Trophoblast cell (in vitro differentiated cells and primary cell): Measurements from ENCODE around the gene PTK6.

ENCODE experiments used
- DNase-seq, 2 donors: peaks; one replicate each; pipeline ENCODE4 v3.0.0-alpha.2; 2016
- H2AFZ ChIP-seq: 2 replicates; pipeline ENCODE4 v1.6.1; 2013; ENCODE audit warnings: low read length, moderate library complexity, mild to moderate bottlenecking; ENCODE audit not compliant: insufficient read depth, poor library complexity
- H2AK5ac ChIP-seq: 2 replicates; pipeline ENCODE4 v1.6.1; 2013; ENCODE audit warnings: mild to moderate bottlenecking, low read length
- H2BK120ac ChIP-seq: 2 replicates; pipeline ENCODE4 v1.6.1; 2013; ENCODE audit warnings: low read length, mild to moderate bottlenecking, moderate library complexity; ENCODE audit not compliant: insufficient read depth, poor library complexity
- H2BK12ac ChIP-seq: 2 replicates; pipeline ENCODE4 v1.6.1; 2013; ENCODE audit warnings: mild to moderate bottlenecking, low read length, moderate library complexity
- H2BK5ac ChIP-seq: 2 replicates; pipeline ENCODE4 v1.6.1; 2013; ENCODE audit warnings: low read length, low read depth, moderate library complexity, mild to moderate bottlenecking; ENCODE audit not compliant: poor library complexity
- H3K14ac ChIP-seq: 2 replicates; pipeline ENCODE4 v1.6.1; 2013; ENCODE audit warnings: mild to moderate bottlenecking, low read length
- H3K18ac ChIP-seq: 2 replicates; pipeline ENCODE4 v1.6.1; 2013; ENCODE audit warnings: mild to moderate bottlenecking, low read length
- H3K23ac ChIP-seq: 2 replicates; pipeline ENCODE4 v1.6.1; 2013; ENCODE audit warnings: low read length
- H3K27ac ChIP-seq: 2 replicates; pipeline ENCODE4 v1.5.1; 2013; ENCODE audit warnings: low read depth, mild to moderate bottlenecking, inconsistent platforms, low read length, moderate library complexity
- H3K27me3 ChIP-seq: 2 replicates; pipeline ENCODE4 v1.6.1; 2013; ENCODE audit warnings: inconsistent platforms, mild to moderate bottlenecking, low read length, moderate library complexity; ENCODE audit not compliant: insufficient read depth
- H3K36me3 ChIP-seq, 2 experiments: 1 replicate in 1 of 2; 2 replicates in 1 of 2; pipeline ENCODE4 v1.6.1; 2013; ENCODE audit warnings: low read length in 2 of 2, mild to moderate bottlenecking in 2 of 2, moderate library complexity in 1 of 2; ENCODE audit not compliant: insufficient read depth in 2 of 2, control insufficient read depth in 1 of 2
- H3K4ac ChIP-seq: 2 replicates; pipeline ENCODE4 v1.6.1; 2013; ENCODE audit warnings: low read depth, mild to moderate bottlenecking, low read length, moderate library complexity
- H3K4me1 ChIP-seq, 2 experiments: 1 replicate in 1 of 2; 2 replicates in 1 of 2; pipeline ENCODE4 v1.6.1; 2013; ENCODE audit warnings: low read length in 2 of 2, mild to moderate bottlenecking in 2 of 2, moderate library complexity in 1 of 2; ENCODE audit not compliant: insufficient read depth in 2 of 2, control insufficient read depth in 1 of 2
- H3K4me2 ChIP-seq: 2 replicates; pipeline ENCODE4 v1.6.1; 2013; ENCODE audit warnings: inconsistent platforms, mild to moderate bottlenecking, low read length, moderate library complexity
- H3K4me3 ChIP-seq: 2 replicates; pipeline ENCODE4 v1.5.1; 2013; ENCODE audit warnings: mild to moderate bottlenecking, low read depth, low read length, inconsistent platforms
- H3K79me1 ChIP-seq: one replicate; pipeline ENCODE4 v1.6.1; 2013; ENCODE audit warnings: low read length
- H3K79me2 ChIP-seq: 2 replicates; pipeline ENCODE4 v1.6.1; 2013; ENCODE audit warnings: low read length, mild to moderate bottlenecking; ENCODE audit not compliant: control insufficient read depth, insufficient read depth, poor library complexity
- H3K9ac ChIP-seq: 2 replicates; pipeline ENCODE4 v1.6.1; 2013; ENCODE audit warnings: mild to moderate bottlenecking, low read length
- H3K9me3 ChIP-seq: 2 replicates; pipeline ENCODE4 v1.6.1; 2013; ENCODE audit warnings: low read depth, mild to moderate bottlenecking, control low read depth, inconsistent platforms, low read length; ENCODE audit not compliant: insufficient read depth
- H4K12ac ChIP-seq: 2 replicates; pipeline ENCODE4 v1.6.1; 2013; ENCODE audit warnings: low read depth, mild to moderate bottlenecking, low read length, moderate library complexity
- H4K8ac ChIP-seq: 2 replicates; pipeline ENCODE4 v1.6.1; 2013; ENCODE audit warnings: low read depth, mild to moderate bottlenecking, low read length, moderate library complexity
- H4K91ac ChIP-seq: one replicate; pipeline ENCODE4 v1.6.1; 2013; ENCODE audit warnings: low read depth, mild to moderate bottlenecking, low read length, moderate library complexity
- WGBS: extraction: QIAGEN DNeasy Blood & Tissue Kit; methylation state at CpG from one replicate; pipeline ENCODE4 v1.1.7; 2013; ENCODE audit warnings: missing lambda C conversion rate; ENCODE audit not compliant: insufficient read length, insufficient coverage; ENCODE audit errors: extremely low coverage; 5-methylcytosine and 5-hydroxymethylcytosine counted together

PTK6 gene

DNA sequence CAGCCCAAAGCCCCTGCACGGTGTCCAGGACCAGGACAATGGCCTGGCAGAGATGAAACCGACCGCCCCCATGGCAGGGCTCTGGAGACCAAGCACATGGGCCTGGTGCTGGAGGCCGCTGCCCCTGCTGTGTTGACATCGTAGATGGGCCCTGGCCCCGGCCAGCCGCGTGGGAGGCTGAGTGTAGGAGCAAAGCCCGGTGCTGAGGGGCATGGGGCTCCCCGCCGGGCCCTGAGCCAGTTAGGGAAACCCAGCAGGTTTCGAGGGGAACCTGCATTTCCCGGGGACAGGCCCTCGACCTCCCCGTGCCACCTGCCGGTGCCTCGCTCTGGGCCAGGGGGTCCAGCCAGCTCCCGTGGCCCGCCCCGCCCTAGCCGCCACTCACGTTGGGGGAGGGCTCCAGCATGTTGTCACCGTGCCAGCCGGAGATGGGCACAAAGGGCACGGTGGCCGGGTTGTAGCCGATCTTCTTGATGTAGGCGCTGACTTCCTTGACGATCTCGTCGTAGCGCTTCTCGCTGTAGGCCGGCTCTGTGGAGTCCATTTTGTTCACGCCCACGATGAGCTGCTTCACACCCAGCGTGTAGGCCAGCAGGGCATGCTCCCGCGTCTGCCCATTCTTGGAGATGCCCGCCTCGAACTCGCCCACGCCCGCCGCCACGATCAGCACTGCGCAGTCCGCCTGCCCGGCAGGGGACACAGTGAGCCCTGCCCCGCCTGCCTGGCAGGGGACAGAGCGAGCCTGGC is 42.6 kb downstream of the PTK6 start:
- no peak for DNase-seq
- Histone ChIP-seq H2BK120ac (no peak overlapping the region), H3K4me2 (no peak overlapping the region), H2AK5ac (no peak overlapping the region), H3K4ac (no peak overlapping the region), H3K27ac (no peak overlapping the region), H4K91ac (no peak overlapping the region), H3K4me1 (peaks cover 8 to 9% of the 10 kb centered on the region in 2 experiments), H3K79me1 (no peaks in the 10 kb centered on the region), H3K4me3 (no peak overlapping the region), H2BK12ac (no peak overlapping the region), H4K8ac (no peak overlapping the region), H2BK5ac (no peak overlapping the region), H3K23ac (no peak overlapping the region), H2AFZ (no peak overlapping the region), H3K36me3 (peaks cover 0 to 20% of the 10 kb centered on the region in 2 experiments), H3K9ac (no peak overlapping the region), H3K14ac (no peak overlapping the region), H3K27me3 (no peaks in the 10 kb centered on the region), H4K12ac (no peak overlapping the region), H3K9me3 (peaks cover 7% of the 10 kb centered on the region), H3K79me2 (no peaks in the 10 kb centered on the region), H3K18ac (no peak overlapping the region)
- WGBS = no CpG with 5 or more reads among the region's 51 CpGs

GRCh38 chr20:63494084-63494419 is 43.1 kb downstream of the PTK6 start:
- H4K12ac ChIP-seq = no peak overlapping the region
- no peak overlapping the region for H3K4ac ChIP-seq
- no peak overlapping the region for H2AK5ac ChIP-seq
- H3K27me3 ChIP-seq = peaks cover under 1% of the 10 kb centered on the region
- no peak overlapping the region for H3K18ac ChIP-seq
- no peak overlapping the region for H3K27ac ChIP-seq
- no peak overlapping the region for H2AFZ ChIP-seq
- no peaks in the 10 kb centered on the region for H3K79me1 ChIP-seq
- DNase-seq = no peak
- no peak overlapping the region for H2BK12ac ChIP-seq
- no peak overlapping the region for H2BK5ac ChIP-seq
- H3K79me2 ChIP-seq = no peaks in the 10 kb centered on the region
- H3K9ac ChIP-seq = no peak overlapping the region
- H3K23ac ChIP-seq = no peak overlapping the region
- peaks cover 5 to 8% of the 10 kb centered on the region in 2 experiments for H3K4me1 ChIP-seq
- no CpG with 5 or more reads among the region's 7 CpGs for WGBS
- no peak overlapping the region for H4K8ac ChIP-seq
- H4K91ac ChIP-seq = no peak overlapping the region
- H3K9me3 ChIP-seq = peaks cover 7% of the 10 kb centered on the region
- H3K4me3 ChIP-seq = no peak overlapping the region
- no peak overlapping the region for H3K4me2 ChIP-seq
- H3K36me3 ChIP-seq = peaks cover 0 to 20% of the 10 kb centered on the region in 2 experiments
- H2BK120ac ChIP-seq = no peak overlapping the region
- H3K14ac ChIP-seq = no peak overlapping the region

- H3K4ac ChIP-seq = no peak overlapping the region
- H3K4me1 ChIP-seq = peaks cover 5 to 8% of the 10 kb centered on the region in 2 experiments
- no peak overlapping the region for H3K14ac ChIP-seq
- H2BK120ac ChIP-seq = no peak overlapping the region
- no peak overlapping the region for H3K4me3 ChIP-seq
- H2AK5ac ChIP-seq = no peak overlapping the region
- no peak overlapping the region for H4K91ac ChIP-seq
- H2BK5ac ChIP-seq = no peak overlapping the region
- H4K8ac ChIP-seq = no peak overlapping the region
- H3K4me2 ChIP-seq = no peak overlapping the region
- H3K9me3 ChIP-seq = peaks cover 7% of the 10 kb centered on the region
- peaks cover 0 to 20% of the 10 kb centered on the region in 2 experiments for H3K36me3 ChIP-seq
- H3K23ac ChIP-seq = no peak overlapping the region
- H3K18ac ChIP-seq = no peak overlapping the region
- no peak overlapping the region for H3K27ac ChIP-seq
- no CpG with 5 or more reads among the region's 13 CpGs for WGBS
- H3K79me1 ChIP-seq = no peaks in the 10 kb centered on the region
- no peaks in the 10 kb centered on the region for H3K79me2 ChIP-seq
- H2BK12ac ChIP-seq = no peak overlapping the region
- no peak for DNase-seq
- H4K12ac ChIP-seq = no peak overlapping the region
- no peak overlapping the region for H2AFZ ChIP-seq
- H3K27me3 ChIP-seq = peaks cover 5% of the 10 kb centered on the region
- no peak overlapping the region for H3K9ac ChIP-seq
Observed at GRCh38 chr20:63493563-63494020, 43.6 kb downstream of the PTK6 start.

- H3K27me3 ChIP-seq = peaks cover 7% of the 10 kb centered on the region
- H3K4ac ChIP-seq = no peak overlapping the region
- no peak overlapping the region for H4K8ac ChIP-seq
- H3K36me3 ChIP-seq = peaks cover 0 to 20% of the 10 kb centered on the region in 2 experiments
- no peak overlapping the region for H3K14ac ChIP-seq
- no peak overlapping the region for H2BK120ac ChIP-seq
- H2BK12ac ChIP-seq = no peak overlapping the region
- H3K4me1 ChIP-seq = peaks cover 2 to 6% of the 10 kb centered on the region in 2 experiments
- no peak for DNase-seq
- H3K79me1 ChIP-seq = no peaks in the 10 kb centered on the region
- H2AFZ ChIP-seq = no peak overlapping the region
- no peak overlapping the region for H3K23ac ChIP-seq
- no peaks in the 10 kb centered on the region for H3K79me2 ChIP-seq
- no peak overlapping the region for H4K12ac ChIP-seq
- H2BK5ac ChIP-seq = no peak overlapping the region
- H3K4me2 ChIP-seq = no peak overlapping the region
- H3K9me3 ChIP-seq = peaks cover 7% of the 10 kb centered on the region
- no peak overlapping the region for H3K9ac ChIP-seq
- WGBS = no CpG with 5 or more reads among the region's 14 CpGs
- no peak overlapping the region for H3K4me3 ChIP-seq
- H3K18ac ChIP-seq = no peak overlapping the region
- no peak overlapping the region for H2AK5ac ChIP-seq
- no peak overlapping the region for H3K27ac ChIP-seq
- no peak overlapping the region for H4K91ac ChIP-seq
Observed at GRCh38 chr20:63492982-63493381, 44.2 kb downstream of the PTK6 start.
